CD4-positive, alpha-beta T cell treated with Interferon gamma for 1 hour (primary cell): ENCODE results near the gene DPH5.
"Not testable (repeated sequence)": the region's sequence is repeated elsewhere in the genome, so short reads cannot be mapped to it uniquely, and the experiment has no call there.

Source experiments
- DNase-seq: peaks from one replicate; pipeline ENCODE4 v3.0.0-alpha.2; 2020

DPH5 gene

GRCh38 chr1:100976936-100977335 is 48.6 kb downstream of the DPH5 start:
- no peak for DNase-seq

GRCh38 chr1:100972185-100972584 is 53.4 kb downstream of the DPH5 start:
- no peak for DNase-seq

DNA sequence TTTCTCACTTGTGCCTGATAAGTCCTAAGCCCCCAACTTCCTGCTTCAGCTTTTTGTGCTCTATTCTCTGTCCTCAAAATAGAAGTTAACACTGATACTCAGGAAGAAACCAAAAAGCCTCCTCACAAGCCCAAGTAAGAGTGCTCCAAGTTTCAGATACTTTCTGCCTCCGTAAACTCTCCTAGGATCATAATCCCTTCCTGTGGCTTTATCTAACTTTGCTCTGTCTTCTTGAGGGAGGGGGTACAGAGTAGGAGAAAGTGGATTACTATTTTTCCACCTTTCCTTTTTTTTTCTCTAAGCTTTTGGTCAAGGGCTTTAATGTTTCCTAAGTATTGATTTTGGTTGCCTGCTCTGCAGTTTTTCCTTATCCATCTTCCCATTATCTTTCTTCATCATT is 54.6 kb downstream of the DPH5 start:
- no peak for DNase-seq

GRCh38 chr1:100969327-100969726 is 56.3 kb downstream of the DPH5 start:
- DNase-seq, result no peak

GRCh38 chr1:100968621-100969020 is 57.0 kb downstream of the DPH5 start:
- DNase-seq, result no peak

GRCh38 chr1:100960098-100960497 is 65.5 kb downstream of the DPH5 start:
- no peak for DNase-seq

DNA sequence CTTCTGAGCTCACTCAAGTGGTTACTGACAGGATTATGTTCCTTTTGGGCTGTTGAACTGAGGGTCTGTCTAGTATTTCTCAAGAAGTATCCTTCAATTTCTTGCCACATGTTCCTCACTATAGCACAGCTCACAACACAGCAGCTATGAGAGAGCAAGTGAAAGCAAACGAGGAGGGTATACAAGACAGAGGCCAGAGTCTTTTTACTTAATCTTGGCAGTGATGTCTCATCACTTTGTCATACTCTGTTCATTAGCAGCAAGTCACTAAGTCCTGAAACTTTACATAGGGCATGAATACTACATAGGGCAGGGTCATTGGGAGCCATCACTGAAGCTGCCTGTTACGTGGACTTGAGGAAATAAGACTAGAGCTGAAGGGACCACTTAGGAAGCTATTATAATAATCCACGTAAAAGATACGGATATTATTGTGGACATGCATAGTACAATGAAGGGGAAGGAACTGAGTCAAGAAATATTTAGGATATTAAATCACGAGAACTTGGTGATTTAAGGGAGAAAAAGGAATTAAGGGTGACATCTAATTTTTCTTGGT is 66.0 kb downstream of the DPH5 start:
- DNase-seq, result no peak

GRCh38 chr1:100955322-100955721 is 70.3 kb downstream of the DPH5 start:
- DNase-seq, result no peak

DNA sequence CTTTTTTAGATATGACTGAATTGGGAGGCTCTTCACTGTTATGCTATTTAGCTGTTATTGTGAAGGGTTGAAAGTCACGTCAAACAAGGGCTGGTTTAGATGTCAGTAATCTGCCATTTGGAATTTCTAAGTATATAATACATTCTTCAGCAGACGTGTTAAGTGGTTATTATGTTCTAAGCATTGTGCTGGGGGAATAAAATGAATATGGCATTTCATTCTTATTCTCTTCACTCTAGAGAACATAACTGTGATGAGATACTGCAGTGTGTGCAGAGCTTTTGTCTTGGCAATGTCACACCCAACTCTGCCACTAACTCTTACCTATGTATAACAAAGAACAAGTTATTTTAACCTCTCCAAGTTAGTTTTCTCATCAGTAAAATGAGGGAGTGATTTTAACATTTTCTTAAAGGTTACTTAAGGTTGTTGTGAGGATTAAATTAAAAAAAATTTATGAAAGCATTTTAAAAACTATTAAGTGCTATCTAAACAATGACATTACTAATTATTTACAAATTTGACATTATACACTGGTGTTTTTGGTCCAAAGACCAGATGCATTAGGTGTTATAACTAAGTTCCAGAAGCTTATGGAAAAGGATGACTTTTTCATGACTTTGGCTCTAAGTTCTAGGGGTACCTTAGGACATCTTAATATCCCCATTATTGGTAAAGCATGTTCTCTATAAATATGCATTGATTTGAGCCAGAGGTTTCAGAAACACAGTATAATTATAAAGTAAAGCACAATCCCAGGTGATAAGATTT is 71.4 kb downstream of the DPH5 start:
- DNase-seq, result no peak

DNA sequence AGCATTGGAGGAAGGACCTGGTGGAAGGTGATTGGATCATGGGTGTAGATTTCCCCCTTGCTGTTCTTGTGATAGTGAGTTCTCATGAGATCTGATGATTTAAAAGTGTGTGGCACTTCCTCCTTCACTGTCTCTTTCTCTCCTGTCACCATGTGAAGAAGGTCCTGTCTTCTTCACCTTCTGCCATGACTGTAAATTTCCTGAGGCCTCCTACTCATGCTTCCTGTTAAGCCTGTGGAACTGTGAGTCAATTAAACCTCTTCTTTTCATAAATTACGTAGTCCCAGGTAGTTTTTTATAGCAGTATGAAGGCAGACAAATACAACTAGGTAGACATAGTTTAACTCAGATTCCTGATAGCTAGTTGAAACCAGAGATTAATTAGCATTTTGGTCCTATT is 72.6 kb downstream of the DPH5 start:
- DNase-seq, result not testable (repeated sequence)

DNA sequence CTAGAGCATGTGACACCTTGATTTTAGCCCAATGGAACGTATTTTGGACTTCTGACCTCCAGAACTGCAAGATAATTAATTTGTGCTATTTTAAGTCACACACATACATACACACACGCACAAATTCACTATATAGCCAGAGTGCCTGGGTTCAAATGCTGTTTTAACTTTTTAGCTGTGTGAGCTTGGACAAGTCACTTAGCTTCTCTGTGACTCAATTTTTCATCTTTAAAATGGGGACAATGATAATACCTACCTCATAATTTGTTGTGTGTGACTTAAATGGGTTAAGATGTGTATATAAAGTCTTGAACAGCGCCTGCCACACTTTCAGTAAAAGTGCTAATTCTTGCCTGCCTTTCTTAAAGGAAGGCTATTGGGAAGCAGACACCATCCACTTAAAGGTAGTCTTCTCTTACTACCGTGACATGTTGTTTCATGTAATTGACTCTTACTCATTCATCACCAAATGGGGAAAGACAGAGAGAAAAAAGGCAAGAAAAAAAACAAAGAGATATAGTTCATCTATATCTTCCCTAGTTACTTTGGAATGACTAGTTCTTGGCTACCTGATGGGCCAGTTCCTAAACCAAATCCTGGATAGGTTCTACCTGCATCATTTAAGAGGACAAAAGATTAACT is 73.4 kb downstream of the DPH5 start:
- no peak for DNase-seq

DNA sequence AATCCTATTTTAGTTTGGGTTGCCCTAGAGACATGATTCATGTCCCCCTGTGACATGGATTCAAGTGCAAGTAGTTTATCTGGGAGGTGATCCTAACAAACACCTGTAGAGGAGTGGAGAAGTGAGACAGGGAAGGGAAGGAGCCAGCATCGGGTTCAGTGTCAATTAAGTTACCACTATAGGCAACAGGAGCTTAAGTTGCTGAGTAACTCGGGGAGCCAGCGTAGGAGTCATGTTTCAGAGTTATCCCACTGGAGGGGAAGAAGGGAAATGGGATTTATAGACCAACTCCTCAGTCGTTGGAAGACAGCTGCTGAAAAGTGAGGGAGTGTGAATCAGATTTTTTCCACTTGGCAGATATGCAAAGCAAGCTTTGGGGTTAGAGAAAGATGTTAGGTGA is 74.8 kb downstream of the DPH5 start:
- DNase-seq, result no peak

GRCh38 chr1:100950337-100950736 is 75.2 kb downstream of the DPH5 start:
- no peak for DNase-seq

DNA sequence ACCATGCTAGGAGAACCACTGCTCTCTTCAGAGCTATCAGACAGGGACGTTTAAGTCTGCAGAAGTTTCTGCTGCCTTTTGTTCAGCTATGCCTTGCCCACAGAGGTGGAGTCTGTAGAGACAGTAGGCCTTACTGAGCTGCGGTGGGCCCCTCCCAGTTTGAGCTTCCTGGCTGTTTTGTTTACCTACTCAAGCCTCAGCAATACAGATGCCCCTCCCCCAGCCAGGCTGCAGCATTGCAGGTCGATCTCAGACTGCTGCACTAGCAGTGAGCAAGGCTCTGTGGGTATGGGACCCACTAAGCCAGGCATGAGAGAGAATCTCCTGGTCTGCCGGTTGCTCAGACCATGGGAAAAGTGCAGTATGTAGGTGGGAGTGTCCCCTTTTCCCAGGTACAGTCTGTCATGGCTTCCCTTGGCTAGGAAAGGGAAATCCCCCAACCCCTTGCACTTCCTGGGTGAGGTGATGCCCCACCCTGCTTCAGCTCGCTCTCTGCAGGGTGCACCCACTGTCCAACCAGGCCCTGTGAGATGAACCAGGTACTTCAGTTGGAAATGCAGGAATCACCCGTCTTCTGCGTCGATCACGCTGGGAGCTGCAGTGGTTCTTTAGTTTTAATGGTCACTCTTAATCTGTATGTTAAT is 75.9 kb downstream of the DPH5 start:
- peak; percentile 78 for DNase-seq

DNA sequence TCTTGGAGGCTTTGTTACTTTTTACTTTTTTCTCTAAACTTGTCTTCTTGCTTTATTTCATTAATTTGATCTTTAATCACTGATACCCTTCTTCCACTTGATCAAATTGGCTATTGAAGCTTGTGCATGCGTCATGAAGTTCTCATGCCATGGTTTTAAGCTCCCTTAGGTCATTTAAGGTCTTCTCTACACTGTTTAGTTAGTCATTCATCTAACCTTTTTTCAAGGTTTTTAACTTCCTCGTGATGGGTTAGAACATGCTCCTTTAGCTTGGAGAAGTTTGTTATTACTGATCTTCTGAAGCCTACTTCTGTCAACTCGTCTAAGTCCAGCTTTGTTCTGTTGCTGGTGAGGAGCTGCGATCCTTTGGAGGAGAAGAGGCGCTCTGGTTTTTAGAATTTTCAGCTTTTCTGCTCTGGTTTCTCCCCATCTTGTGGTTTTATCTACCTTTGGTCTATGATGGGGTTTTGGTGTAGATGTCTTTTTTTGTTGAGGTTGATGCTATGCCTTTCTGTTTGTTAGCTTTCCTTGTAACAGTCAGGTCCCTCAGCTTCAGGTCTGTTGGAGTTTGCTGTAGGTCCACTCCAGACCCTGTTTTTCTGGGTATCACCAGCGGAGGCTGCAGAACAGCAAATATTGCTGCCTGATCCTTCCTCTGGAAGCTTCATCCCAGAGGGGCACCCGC is 76.7 kb downstream of the DPH5 start:
- peak; percentile 1 for DNase-seq

DNA sequence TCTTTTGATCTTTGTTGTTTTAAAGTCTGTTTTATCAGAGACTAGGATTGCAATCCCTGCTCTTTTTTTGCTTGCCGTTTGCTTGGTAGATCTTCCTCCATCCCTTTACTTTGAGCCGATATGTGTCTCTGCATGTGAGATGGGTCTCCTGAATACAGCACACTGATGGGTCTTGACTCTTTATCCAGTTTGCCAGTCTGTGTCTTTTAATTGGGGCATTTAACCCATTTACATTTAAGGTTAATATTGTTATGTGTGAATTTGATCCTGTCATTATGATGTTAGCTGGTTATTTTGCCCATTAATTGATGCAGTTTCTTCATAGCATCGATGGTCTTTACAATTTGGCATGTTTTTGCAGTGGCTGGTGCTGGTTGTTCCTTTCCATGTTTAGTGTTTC is 77.8 kb downstream of the DPH5 start:
- DNase-seq, result not testable (repeated sequence)

- not testable (repeated sequence) for DNase-seq
These were observed 79.5 kb downstream of the DPH5 start for GRCh38 chr1:100946064-100946463.

DNA sequence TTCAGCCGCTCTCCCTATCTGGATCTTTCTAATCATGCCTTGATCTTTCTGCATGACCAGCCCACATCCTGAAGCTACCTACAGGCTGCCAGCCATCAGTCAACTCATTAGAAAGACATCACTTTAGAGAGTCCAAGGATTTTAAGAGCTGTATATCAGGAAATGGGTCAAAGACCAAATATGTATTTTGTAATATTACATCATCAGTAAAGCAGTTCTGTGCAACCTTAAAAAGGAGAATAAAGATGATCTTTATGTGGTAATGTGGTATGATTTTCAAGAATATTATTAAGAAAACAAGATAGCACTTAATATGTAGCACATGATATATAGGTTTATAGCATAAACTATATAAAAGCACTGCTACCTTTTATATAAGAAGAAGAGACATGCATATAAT is 82.1 kb downstream of the DPH5 start:
- DNase-seq, result no peak

DNA sequence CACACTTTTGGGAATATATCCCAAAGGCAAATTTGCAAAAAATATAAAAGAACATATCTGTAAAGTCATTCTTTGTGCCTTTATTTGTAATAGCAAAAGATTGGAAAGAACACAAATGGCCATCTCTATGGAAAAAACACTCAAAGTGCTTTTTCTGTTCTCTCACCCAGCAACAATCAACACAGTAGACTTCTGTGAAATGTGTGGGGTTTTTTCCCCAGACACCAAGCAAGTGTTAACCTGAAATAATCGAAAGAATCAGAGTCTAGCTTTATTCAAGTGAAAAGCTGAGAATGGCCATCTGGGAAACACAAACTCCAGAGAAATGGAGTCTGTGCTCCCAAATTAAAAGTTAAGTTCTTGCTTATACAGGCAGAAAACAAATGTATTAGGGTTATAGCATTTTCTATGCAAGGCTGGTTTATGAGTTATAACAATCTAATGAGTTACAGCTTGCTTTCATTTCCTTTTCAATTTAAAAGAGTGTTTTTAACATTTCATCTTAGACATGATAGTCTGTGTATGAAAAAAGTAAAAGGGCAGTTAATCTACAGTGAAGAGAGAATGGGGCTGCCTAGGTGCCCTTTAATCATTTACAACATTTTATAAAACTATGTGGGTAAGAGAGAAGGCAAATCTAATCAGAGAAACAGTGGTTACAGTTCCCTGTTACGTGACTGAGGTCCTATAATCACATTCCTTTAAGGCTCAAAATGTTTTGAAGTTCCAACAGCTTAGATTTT is 83.1 kb downstream of the DPH5 start:
- DNase-seq, result no peak

DNA sequence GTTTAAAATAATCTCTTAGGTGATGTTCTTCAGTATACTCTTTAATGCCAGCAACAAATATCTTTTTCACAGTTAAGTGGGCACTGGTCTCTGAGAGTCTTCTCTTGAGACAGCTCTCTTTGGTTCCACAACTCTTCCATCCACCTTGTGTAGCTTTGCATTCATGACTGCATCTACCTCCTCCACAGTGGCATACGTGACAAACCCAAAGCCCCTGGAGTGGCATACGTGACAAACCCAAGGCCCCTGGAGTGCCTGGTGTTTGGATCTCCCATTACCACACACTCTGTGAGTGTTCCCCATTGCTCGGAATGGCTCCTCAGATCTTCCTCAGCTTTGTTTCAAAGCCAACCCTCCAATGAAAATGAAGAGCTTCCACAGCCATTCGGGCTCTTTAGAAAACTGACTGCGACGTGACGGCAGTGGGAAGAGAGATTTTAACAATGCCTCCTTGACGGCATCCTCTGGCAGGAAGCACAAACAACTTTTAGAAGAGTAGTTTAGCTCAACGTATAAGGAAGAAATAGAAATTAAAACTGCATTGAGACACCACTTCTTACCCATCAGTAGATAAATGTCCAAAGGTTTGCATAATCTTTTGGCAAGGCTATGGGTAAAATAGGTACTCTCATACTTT is 83.9 kb downstream of the DPH5 start:
- no peak for DNase-seq

DNA sequence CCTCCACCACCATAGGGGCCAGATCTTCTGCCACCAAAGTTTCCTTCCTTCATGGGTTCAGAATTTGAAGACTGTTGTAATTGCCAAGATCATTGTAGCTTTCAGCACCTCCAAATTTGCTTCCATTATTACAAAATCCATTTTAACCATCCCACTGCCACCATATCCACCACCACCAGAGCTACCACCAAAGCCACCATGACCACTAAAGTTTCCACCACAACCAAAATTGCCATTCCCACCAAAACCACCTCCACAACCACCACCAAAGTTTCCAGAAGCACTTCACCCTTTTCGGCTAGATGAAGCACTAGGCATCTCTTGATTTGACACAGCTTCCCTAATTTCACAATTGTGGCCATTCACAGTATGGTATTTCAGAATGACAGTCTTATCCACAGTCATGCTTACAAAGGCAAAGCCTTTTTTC is 84.5 kb downstream of the DPH5 start:
- no peak for DNase-seq
